ENCODE measurements around the gene ZNF780B. TPM values are rescaled to one million over a fixed set of nuclear protein-coding genes. Genes with fewer than 3 reads are reported as not detected.
A peak's percentile ranks its signal among the peaks of the same experiment; 100 is the strongest.

Gene ZNF780B
- total RNA-seq, 4 donors from 2014 or later = 3.5 to 14.9 (median 5.6) TPM

DNA sequence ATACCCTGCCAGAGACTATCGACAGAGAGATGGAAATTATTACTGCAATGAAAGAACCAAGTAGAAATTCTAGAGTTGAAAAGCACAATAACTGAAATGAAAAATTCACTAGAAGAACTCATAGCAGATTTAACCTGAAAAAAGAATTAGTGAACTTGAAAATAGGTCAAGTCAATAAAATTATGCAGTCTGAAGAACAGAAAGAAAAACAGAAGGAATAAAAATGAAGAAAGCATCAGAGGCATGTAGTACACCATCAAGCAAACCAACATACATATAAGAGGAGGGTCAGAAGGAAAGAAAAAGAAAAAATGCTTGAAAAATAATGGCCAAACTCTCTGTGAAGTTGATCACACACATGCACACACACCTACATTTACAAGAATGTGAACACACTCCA is 3.6 kb upstream of the ZNF780B start:
- H3K27ac ChIP-seq = no peak overlapping the region
- intact Hi-C loops (cut with DNase I) = no loop called here
- peaks cover 0 to 21% (median 7%) of the 10 kb centered on the region in 3 donors for H3K9me3 ChIP-seq
- WGBS, 2 donors = 86 to 100% methylated on average over 1 of the region's 1 CpG
- H3K36me3 ChIP-seq = no peaks in the 10 kb centered on the region
- no peak overlapping the region for H3K4me3 ChIP-seq
- H3K4me1 ChIP-seq = peaks cover 0 to 20% (median 12%) of the 10 kb centered on the region in 3 donors
- DNase-seq = no peak
- TF ChIP-seq, protein P1, sequence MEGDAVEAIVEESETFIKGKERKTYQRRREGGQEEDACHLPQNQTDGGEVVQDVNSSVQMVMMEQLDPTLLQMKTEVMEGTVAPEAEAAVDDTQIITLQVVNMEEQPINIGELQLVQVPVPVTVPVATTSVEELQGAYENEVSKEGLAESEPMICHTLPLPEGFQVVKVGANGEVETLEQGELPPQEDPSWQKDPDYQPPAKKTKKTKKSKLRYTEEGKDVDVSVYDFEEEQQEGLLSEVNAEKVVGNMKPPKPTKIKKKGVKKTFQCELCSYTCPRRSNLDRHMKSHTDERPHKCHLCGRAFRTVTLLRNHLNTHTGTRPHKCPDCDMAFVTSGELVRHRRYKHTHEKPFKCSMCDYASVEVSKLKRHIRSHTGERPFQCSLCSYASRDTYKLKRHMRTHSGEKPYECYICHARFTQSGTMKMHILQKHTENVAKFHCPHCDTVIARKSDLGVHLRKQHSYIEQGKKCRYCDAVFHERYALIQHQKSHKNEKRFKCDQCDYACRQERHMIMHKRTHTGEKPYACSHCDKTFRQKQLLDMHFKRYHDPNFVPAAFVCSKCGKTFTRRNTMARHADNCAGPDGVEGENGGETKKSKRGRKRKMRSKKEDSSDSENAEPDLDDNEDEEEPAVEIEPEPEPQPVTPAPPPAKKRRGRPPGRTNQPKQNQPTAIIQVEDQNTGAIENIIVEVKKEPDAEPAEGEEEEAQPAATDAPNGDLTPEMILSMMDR (IDR thresholded peaks at IDR 0.05) = no peak
- no peak for TF ChIP-seq POLR2A (IDR thresholded peaks at IDR 0.05)
- H3K27me3 ChIP-seq = no peaks in the 10 kb centered on the region

DNA sequence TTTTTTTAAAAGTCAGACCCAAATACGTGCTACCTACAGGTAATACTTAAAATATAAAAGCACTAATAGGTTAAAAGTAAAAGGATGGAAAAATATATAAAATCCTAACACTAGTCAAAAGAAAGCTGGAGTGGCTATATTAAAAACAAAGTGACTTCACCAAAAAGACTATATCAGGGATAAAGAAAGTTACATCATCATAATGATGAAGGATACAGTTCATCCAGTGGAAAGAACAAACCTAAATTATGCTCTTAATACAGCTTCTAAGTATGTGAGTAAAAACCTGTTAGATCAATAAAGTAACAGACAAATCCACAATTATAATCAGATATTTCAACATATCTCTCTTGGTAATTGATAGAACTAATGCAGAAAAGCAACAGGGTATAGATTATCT is 1.1 kb upstream of the ZNF780B start:
- 81 to 94% methylated on average over 1 of the region's 1 CpG for WGBS, 2 donors
- Histone ChIP-seq H3K4me1 (peaks cover 0 to 30% (median 14%) of the 10 kb centered on the region in 3 donors), H3K9me3 (peaks cover 0 to 16% (median 7%) of the 10 kb centered on the region in 3 donors), H3K36me3 (no peaks in the 10 kb centered on the region), H3K4me3 (no peak overlapping the region), H3K27me3 (no peaks in the 10 kb centered on the region), H3K27ac (no peak overlapping the region)
- no peak for DNase-seq
- intact Hi-C loops (cut with DNase I) = no loop called here
- TF ChIP-seq POLR2A (IDR thresholded peaks at IDR 0.05) = no peak
- TF ChIP-seq, protein P1 (IDR thresholded peaks at IDR 0.05) = no peak

DNA sequence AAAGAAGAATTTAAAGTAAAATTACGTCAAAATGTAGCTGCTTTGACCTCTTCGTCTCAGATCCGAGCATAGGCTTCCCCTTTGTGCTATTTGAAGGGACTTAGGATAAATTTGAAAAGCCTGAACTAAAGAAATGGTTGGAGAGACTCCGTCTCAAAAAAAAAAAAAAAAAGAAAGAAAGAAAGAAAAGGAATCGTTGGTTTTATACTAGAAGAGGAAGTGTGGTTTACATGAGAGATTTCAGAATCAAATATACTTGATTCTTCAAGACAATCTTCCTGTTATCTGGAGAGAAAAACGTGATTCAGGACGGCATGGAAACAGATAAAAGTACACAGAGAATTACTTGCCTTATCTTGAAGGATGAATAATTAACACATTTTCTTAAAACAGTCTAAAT is 474 bp upstream of the ZNF780B start:
- peak overlapping the region in 3 of 4 donors; percentile 71 to 80 (median 75) for H3K27ac ChIP-seq
- no peak for DNase-seq
- intact Hi-C loops (cut with DNase I) = no loop called here

DNA sequence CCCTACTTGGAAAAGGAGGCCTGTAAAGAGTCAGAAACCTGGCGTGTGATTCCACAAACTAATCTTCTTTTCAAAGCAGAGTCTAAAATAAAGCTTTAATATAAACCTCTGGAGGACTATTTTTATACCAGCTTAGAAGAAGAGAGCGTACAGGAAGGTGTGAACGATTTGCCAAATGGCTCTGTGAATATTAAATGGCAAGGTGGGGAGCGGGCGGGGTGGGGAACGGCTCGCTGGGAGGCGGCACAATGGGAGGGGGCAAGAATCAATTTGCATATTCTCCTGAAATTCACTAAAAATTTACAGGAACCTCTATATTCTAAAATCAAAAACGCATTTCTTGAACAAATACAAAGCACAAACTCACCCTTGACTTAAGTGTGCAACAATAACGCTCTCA is 982 bp downstream of the ZNF780B start:
- peaks cover 0 to 21% (median 7%) of the 10 kb centered on the region in 3 donors for H3K9me3 ChIP-seq
- peak overlapping the region; percentile 41 to 89 (median 71) for H3K4me3 ChIP-seq
- peak overlapping the region in 2 of 4 donors; percentile 75 to 80 for H3K27ac ChIP-seq
- peaks cover 0 to 8% (median 0%) of the 10 kb centered on the region in 3 donors for H3K36me3 ChIP-seq
- peaks cover 0 to 30% (median 14%) of the 10 kb centered on the region in 3 donors for H3K4me1 ChIP-seq
- no peak for TF ChIP-seq POLR2A (IDR thresholded peaks at IDR 0.05)
- TF ChIP-seq, protein P1 (IDR thresholded peaks at IDR 0.05) = no peak
- WGBS, 2 donors = 36 to 50% methylated on average over 10 of the region's 10 CpGs
- H3K27me3 ChIP-seq = no peaks in the 10 kb centered on the region
- DNase-seq = no peak
- intact Hi-C loops (cut with DNase I) = no loop called here

More for the DNA sequence above, 474 bp upstream of the ZNF780B start:
- Histone ChIP-seq H3K36me3 (no peaks in the 10 kb centered on the region), H3K9me3 (peaks cover 0 to 20% (median 7%) of the 10 kb centered on the region in 3 donors), H3K4me3 (peak overlapping the region; percentile 41 to 89 (median 71)), H3K27me3 (no peaks in the 10 kb centered on the region), H3K4me1 (peaks cover 0 to 30% (median 14%) of the 10 kb centered on the region in 3 donors)
- TF ChIP-seq, protein P1 (IDR thresholded peaks at IDR 0.05) = no peak
- no peak for TF ChIP-seq POLR2A (IDR thresholded peaks at IDR 0.05)
- WGBS, 2 donors = 4% methylated on average over 7 of the region's 7 CpGs

DNA sequence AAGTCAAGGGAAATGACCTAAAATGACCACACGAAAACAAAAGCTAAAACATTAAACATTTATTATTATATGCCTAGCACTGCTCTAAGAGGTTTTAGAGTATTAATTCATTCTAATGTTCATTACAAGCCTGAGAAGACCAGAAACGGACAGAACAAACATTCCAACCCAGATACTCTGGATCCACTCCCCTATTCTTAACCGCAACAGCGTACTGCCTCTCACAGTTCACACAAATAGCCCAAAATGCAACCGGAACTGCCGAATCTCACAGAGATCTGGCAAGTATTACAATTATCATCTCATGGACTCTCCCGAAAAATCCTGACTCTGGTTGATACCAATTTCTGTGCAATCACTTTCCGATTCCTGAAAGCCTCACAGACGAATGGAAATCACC is 1.4 kb downstream of the ZNF780B start:
- H3K4me3 ChIP-seq = peak overlapping the region in 1 of 4 donors; percentile 89
- peaks cover 0 to 30% (median 14%) of the 10 kb centered on the region in 3 donors for H3K4me1 ChIP-seq
- no peaks in the 10 kb centered on the region for H3K27me3 ChIP-seq
- no peak for TF ChIP-seq POLR2A (IDR thresholded peaks at IDR 0.05)
- TF ChIP-seq, protein P1 (IDR thresholded peaks at IDR 0.05) = no peak
- H3K9me3 ChIP-seq = peaks cover 0 to 18% (median 3%) of the 10 kb centered on the region in 3 donors
- DNase-seq = no peak
- peaks cover 0 to 12% (median 0%) of the 10 kb centered on the region in 3 donors for H3K36me3 ChIP-seq
- no peak overlapping the region for H3K27ac ChIP-seq
- 83 to 85% methylated on average over 9 of the region's 9 CpGs for WGBS, 2 donors
- intact Hi-C loops (cut with DNase I) = no loop called here
